Heart left ventricle (tissue), 13 donors: Measurements from ENCODE around the gene TNFSF15.

Experiments used
- POLR2A ChIP-seq, 2 donors: fragments of 450-650 bp; IDR thresholded peaks; one replicate each; pipeline ENCODE4 v1.6.1; 2017; ENCODE audit warnings: antibody characterized with exemption in 2 of 2, mild to moderate bottlenecking in 2 of 2, moderate library complexity in 2 of 2
- TF ChIP-seq, protein P1 (sequence below), 12 donors: fragments of 200-600 bp; sonication (generic) in 4 of 12; IDR thresholded peaks; one replicate each; pipeline versions ENCODE4 v1.5.0 to v1.8.0; 2018 to 2022; ENCODE audit warnings: antibody characterized with exemption in 12 of 12, mild to moderate bottlenecking in 5 of 12
- donor health status: ischemic (EF 13 %, LVEDD 7.1; RV severe dilation, severe dysfunction).
- donor health status: DM: no; HTN: yes; CAD: no.
- donor health status: DM: no; HTN: no; CAD: no.
- donor health status: ischemic (EF 25% LVEDD 6.9; RV normal size, moderate dysfunction).
- donor health status: ischemic (EF 25% LVEDD 5.7; RV mildly dilated, moderate dysfunction).
- donor health status: ischemic (EF 35%, LVEDD 5.7; RV mildly dilated, moderate dysfunction).
- donor health status: nonischemic (EF 11% LVEDD 7.7; RV severe dilation, severe dysfunction).
- donor health status: DM: yes; HTN: yes; CAD: no.
- donor health status: PGD.
- donor health status: ischemic (EF 29% LVEDD 5.4; RV normal size, mild dysfunction).
- donor health status: nonischemic (EF 23%, LVEDD 6.1; RV moderate dilation, normal function).

DNA sequence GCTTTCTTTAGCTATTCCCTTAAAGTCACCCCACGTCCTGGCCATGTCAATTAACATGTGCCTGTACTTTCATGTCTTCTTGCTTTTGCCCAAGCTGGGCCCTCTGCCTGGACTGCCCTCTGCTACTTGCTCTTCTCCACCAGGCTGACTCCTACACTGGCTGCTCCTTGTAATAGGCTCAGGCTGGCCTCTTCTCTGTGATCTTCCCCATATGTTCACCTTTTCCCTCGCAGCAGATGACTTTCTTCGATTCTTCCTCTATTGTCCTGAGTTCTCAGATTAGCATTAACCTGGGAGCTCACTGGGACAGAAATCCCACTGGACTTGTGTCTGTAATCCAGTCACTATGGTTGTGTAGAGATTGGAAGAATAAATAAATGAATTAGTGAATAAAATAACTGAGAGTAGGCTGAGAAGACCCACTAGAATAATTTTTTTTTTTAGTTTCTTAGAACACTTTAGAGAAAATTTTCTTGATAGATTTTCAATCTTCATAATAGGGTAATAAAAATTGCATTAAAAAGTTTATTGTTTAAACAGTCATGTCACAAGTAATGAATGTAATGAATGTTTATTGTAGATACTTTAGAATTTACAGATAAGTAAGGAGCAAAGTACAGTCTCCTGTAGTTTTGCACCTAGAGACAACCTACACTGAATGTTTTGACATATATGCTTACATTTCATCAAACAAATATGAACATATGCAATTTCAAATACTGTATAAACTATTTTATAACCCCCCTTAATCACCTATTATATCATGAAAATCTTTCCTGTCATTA lies 47.4 kb upstream of the TNFSF15 start:
- TF ChIP-seq POLR2A (IDR thresholded peaks at IDR 0.05): no peak
- TF ChIP-seq, protein P1, sequence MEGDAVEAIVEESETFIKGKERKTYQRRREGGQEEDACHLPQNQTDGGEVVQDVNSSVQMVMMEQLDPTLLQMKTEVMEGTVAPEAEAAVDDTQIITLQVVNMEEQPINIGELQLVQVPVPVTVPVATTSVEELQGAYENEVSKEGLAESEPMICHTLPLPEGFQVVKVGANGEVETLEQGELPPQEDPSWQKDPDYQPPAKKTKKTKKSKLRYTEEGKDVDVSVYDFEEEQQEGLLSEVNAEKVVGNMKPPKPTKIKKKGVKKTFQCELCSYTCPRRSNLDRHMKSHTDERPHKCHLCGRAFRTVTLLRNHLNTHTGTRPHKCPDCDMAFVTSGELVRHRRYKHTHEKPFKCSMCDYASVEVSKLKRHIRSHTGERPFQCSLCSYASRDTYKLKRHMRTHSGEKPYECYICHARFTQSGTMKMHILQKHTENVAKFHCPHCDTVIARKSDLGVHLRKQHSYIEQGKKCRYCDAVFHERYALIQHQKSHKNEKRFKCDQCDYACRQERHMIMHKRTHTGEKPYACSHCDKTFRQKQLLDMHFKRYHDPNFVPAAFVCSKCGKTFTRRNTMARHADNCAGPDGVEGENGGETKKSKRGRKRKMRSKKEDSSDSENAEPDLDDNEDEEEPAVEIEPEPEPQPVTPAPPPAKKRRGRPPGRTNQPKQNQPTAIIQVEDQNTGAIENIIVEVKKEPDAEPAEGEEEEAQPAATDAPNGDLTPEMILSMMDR (IDR thresholded peaks at IDR 0.05): no peak
